GM19395 (cell line): ENCODE results near the gene MCUR1.
A peak's percentile ranks its signal among the peaks of the same experiment; 100 is the strongest.
"Not testable (repeated sequence)": the region's sequence is repeated elsewhere in the genome, so short reads cannot be mapped to it uniquely, and the experiment has no call there.

Experiments
- ATAC-seq: cut with Tn5 transposase; IDR thresholded peaks from one replicate; pipeline ENCODE4 v1.9.1; 2021; ENCODE audit warnings: mild to moderate bottlenecking, moderate library complexity; ENCODE audit not compliant: unreplicated experiment

MCUR1 gene

DNA sequence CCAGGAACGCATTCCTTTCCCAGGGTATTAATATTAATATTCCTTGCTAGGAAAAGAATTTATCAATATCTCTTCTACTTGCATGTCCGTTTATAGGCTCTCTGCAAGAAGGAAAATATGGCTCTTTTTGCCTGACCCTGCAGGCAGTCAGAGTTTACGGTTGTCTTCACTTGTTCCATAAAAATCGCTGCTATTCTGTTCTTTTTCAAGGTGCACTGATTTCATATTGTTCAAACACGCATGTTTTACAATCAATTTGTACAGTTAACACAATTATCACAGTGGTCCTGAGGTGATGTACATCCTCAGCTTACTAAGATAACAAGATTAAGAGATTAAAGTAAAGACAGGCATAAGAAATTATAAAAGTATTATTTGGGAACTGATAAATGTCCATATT, 15.1 kb upstream of the MCUR1 start:
- ATAC-seq = not testable (repeated sequence)

DNA sequence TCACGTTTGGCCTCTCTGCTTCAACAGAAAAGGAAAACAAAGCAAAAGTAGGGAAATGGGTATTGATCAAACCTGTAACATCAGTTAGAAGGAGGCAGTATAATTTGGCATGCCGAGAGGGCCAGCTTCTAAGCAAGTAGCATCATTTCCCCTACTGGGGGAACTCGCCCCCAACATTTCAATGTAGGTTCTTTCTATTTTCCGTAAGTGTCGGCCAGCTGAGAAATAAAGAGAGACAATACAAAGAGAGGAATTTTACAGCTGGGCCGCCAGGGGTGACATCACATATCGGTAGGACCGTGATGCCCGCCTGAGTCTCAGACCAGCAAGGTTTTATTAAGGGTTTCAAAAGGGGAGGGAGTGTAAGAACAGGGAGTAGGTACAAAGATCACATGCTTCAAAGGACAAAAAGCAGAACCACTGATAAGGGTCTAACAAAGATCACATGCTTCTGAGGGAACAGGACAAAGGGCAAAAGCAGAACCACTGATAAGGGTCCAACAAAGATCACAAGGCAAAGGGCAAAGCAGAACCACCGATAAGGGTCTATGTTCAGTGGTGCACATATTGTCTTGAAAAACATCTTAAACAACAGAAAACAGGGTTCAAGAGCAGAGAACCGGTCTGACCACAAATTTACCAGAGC, 14.4 kb upstream of the MCUR1 start:
- not testable (repeated sequence) for ATAC-seq

DNA sequence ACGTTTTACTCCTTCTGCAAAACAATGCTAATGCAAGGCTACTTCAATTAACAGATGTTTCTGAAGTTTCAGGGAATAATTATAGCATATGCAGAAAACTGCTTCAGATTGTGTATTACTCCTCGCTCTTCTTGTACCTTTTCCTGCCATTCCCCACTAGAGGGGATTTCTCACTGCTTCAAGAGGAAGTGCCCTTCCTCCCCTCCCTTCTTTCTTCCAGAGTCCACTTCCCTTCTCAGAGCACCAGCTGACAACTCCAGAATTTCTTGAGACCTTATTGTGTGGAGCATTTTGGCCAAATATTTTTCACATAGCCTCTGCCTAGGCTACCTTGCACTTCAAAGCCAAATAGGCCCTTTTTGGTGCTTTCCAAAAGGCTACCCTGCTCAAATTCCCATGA, 12.7 kb upstream of the MCUR1 start:
- no peak for ATAC-seq

DNA sequence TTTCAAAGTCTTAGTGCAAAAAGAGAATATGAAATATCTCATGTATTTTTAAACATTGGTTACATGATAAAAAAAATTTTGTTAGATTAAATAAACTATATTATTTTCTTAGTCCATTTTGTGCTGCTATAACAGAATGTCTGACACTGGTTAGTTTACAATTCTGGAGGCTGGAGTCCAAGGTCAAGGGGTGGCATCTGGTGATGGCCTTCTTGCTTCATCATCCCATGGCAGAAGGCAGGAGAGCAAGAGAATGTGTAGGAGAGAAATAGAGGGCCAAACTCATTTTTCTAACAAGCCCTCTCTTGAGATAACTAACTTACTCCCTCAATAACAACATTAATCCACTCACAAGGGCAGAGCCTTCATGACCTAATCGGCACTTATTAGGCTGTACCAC, 11.5 kb upstream of the MCUR1 start:
- no peak for ATAC-seq

DNA sequence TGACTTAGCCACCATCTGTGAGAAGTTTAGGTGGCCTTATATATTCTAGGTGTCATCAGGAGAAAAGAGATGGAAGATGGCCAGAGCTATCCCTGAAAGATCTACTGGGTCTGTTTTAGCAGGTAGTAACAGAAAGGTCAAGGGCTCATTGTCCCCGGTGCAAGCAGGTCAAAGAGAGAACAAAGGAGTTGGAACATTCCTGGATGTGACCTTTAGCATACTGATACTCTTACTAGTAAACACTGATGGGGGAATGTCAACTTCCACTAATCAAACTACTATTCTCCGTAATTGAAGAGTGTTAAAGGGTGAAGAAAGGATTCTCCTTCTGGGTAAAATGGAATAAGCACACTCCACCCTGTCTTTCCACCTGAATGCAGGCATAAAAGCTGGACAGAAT, 4.0 kb upstream of the MCUR1 start:
- no peak for ATAC-seq

DNA sequence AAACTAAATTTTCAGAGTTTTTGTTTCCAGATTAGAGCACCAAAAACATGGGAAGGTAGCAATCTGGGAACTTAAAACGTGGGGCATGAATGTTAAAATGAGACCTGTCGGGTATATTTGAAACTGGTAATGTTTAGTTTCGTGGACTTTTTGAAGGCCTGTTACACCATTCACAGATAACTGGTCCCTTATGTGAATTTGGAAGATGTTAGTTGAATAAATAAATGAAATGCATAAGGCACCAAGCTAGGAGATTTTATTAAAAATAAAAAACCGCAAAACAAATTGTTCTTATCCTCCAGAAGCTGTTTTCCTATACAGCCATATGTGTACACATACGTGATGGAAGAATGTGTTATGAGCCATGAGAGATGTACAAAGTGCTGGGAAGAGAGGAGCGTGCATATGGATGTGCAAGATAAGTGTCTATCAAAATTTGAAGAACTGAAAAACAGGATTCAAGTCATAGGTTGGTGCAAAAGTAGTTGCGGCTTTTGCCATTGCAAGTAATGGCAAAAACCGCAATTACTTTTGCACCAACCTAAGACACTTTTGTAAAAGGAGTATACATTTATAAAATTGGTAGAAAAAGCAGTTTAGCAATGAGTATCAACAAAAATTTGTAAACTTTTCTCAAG, 700 bp upstream of the MCUR1 start:
- no peak for ATAC-seq

DNA sequence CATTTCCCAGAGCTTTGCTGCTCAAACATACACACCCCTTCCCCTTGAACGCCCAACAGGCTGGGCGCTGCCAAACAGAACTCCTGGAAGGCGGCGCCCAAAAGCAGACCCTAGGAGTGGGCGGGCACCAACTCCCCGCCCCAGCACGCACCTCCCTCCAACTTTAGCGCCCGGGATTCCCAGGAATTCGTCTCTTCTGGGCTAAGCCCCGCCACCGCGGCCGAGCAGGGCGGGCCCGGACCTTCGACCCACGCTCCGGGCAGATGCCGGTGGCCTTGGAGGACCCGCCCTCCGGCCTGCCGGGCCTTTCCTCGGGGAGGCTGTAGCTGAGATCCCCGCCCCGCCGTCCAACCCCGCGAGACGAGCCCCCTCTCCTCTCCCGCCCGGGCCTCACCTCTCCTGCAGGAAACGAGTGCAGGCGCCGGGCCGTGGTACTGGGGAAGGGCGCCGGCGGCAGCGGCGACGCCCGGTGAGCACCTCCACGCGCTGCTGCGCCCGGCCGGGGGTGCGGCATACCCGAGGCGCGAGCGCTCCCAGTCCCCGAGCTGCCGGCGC, 659 bp downstream of the MCUR1 start:
- peak; percentile 58 for ATAC-seq

DNA sequence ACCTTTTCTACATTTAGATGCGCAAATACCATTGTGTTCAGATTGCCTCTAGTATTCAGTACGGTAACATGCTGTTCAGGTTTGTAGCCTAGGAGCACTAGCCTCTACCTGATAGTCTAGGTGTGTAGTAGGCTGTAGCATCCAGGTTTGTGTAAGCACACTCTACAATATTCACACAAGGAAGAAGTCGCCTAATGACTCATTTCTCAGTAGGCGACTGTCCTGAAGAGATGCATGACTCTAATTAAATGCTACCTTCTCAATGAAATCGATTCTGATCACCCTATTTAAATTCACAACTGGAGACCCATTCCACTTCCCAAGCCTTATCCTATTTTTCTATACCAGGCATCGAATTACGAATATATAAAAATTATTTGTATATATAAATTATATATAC, 1.3 kb downstream of the MCUR1 start:
- ATAC-seq = no peak

DNA sequence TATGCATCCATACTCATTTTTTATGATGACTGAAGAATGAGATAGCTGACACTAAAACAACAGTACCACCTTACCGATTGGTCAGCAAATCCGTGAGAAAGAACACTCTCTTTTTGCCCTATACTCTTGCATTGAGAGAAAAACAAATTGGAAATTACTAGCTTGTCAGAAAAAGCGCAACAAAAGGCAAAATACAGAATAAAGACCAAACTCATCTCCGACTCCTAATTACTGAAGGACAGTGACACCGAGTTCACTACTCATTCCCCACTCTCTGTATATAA, 2.1 kb downstream of the MCUR1 start:
- no peak for ATAC-seq

DNA sequence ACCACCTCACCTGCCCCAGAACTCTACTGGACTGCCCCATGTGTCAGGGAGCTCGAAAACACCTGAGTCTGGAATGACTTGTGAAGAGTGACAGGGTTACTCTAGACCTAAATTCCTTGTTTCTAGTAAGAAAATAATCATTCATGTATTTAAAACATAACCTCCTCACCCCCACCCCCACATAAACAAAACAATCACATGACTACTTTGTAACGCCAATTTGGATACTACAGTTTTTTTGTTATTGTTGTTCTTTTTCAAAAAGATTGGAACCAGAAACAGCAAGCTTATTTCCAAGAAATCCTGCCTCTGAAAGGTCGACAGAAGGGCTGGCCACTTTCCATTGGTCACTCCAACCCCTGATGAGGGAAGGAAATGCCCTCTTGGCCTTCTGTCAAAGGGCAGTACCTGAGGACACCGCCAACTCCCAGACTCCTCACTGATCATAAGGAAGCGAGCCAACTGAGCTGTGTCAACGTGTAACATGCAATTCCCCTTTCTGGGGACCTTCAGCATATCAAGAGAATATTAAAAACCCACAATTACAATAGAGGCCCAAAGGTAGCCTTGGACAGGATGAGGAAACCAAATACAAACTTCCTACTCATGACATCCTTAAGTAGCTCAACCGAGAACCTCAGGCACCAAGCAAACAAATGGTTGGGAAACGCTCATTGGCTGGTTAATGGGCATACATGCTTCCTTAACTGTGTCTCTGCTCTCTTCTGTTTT, 2.6 kb downstream of the MCUR1 start:
- ATAC-seq = no peak

DNA sequence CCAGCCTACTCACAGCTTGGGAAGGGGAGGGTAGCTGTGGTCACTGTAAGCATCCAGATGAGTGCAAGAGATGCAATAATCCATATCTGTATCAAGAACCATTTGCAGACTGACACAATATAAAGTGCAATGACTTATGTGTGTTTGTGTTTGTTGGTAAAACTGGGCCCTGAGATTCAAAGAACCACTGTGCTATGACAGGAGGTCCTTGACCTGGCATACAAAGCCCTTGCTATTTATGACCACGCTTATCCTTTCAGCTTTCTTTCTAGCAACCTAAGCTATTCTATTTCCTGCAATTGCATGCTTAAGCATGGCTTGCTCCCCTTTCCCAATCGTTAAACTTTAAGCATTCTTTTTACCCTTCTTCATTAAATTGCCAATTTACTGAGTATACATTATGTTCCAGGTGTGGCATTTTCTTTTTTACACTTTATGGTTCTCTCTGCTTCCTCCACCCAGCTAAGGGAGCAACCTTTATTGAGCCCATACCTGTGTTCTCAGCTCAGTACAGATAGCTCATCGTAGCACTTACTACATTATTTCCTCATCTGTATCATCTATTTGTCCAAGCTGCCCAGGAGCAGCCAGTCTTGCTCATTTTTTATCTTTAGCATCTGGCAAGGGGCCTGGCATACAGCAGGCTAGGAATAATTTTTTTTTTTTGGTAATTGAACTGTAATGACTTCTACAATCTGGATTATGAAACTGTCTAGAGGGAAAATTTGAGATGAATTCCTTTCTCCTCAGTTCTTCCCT, 3.5 kb downstream of the MCUR1 start:
- no peak for ATAC-seq

DNA sequence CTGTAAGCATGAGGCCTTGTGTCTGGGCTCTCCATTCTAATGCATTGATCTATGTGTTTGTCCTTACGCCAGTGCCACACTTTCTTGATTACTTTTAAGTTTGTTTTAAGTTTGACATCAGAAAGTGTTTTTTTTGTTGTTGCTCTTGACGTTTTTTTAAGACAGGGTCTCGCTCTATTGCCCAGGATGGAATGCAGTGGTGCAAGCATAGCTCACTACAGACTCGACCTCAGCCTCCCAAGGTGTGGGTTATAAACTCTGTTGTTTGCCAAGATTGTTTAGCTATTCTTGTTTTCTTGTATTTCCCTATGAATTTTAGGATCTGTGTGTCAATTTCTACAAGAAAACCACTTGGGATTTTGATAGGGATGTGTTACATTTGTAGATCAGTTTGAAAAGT, 5.6 kb downstream of the MCUR1 start:
- no peak for ATAC-seq

DNA sequence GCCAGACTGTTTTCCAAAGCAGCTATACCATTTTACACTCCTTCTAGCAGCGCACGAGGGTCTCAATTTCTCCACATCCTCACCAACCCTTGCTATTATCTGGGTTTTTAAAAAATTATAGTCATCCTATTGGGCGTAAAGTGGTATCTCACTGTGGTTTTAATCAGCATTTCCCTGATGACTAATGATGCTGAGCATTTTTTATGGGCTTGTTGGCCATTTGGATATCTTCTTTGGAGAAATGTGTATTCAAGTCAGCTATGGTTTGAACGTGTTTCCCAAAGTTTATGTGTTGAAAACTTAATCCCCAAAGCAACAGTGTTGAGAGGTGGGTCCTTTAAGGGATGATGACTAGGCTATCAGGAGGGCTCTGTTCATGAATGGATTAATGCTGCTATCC, 6.7 kb downstream of the MCUR1 start:
- no peak for ATAC-seq

DNA sequence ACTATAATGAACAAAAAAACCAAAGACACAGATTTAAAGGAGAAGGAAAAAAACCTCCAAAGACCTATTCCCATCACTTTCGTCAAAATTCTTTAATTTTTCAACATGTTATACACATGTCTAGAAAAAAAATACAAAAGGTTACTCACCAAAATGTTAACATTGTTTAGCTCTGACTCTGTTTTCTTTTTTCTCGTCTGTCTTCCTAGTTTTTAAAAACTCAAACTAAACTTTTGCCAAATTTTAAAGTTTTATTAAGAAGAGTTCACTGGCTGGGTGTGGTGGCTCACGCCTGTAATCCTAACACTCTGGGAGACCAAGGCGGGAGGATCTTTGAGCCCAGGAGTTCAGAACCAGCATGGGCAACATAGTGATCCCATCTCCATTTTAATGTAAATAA, 10.8 kb downstream of the MCUR1 start:
- no peak for ATAC-seq

DNA sequence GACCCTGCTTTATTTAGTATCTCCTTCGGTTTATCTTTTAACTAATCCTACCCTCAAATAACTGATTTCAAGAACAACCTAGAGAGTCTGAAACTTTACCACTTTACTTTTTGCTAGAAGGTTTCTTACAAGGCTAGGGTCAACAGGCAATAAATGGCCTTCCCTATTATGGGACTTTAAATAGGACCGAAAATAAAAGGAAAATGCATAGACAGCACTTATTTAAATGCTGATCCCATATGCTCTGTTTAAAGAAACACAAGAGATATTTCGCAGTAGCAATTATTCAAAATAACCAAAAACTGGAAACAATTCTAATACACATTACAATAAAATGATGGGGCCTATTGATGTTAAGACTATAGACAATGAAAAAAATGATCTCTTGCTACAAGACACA, 13.7 kb downstream of the MCUR1 start:
- ATAC-seq = no peak

DNA sequence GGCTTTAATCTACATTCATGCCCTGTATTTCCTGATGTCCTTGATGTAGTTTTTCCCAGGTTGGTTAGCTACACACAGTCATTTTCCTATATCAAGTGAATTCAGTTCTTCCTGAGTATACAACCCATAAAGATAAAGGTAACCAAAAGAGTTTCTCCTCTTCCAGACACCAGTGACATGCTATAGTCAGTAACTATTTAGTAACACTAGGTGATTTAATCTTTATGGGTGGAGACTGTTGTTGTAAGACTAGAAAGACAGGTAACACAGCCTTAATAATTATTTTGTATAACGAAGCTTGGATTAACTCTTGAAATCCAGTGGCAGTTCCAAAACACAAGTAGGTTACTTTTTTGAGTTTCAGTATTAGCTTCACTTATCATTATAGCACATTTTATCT, 17.6 kb downstream of the MCUR1 start:
- ATAC-seq = no peak

DNA sequence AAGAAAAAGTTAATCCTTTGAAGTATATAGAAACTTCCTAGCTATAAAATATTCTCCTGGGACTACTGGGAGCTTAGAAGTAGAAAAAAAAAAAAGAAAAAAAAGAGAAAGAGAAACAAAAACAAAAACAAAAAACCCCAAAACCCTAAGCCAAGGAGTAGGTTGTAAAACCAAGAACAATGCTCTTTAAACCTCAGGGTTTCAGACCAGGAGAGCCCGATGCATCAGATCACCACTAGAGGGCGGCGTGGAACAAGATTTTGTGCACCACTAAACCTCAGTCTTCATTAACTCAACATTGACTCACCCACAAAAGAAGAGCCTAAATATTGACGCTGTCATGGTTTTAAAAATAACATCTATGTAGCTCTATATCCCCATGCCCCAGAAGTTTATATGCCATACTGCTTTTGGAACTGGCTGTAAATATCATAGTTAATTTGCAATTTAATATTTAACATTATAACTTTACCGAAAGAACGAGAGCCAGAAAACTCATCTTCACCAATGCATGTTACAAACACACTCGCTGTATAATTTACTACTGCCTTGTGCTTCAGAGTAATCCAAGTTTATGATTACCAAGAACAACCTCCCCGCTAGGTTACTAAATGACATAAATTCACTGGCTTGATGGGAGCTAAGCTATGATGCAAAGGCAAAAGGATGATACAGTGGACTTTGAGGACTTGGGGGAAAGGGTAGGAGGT, 19.2 kb downstream of the MCUR1 start:
- ATAC-seq = peak; percentile 93

DNA sequence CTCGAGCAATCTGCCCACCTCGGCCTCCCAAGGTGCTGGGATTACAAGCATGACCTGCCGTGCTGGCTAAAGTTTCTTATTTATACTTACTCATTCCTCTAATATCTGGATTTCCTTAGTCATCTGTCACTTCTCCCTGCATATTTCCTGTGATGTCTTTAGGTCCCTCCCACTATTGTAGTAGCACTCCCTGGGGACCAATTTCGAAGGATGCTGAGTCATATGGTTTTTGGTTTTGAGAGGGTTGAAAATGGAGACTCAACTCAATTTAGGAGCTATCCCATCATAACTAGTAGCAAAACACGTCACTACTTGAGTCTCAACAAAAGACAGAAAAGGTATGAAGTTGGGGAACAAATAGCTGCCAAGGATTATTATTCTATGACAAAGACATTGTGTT, 20.2 kb downstream of the MCUR1 start:
- no peak for ATAC-seq

DNA sequence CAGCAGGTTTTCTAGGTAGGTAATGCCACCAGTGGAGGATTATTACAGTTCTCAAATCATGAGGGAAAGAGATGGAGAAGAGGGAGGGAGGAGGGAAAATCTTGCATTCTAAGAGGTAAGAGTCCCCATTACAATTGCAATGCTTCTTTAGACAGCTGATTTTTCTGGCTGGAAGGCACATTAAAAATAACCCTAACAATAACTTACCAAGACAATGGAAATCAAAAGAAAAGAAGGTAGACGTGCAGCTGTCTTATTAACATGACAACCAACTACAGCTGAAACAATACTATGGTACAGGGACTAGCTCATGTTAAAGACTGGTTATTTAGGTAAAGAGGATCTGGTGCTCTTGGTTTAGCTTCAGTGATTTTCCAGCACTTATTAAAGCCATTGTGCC, 24.6 kb downstream of the MCUR1 start:
- no peak for ATAC-seq

DNA sequence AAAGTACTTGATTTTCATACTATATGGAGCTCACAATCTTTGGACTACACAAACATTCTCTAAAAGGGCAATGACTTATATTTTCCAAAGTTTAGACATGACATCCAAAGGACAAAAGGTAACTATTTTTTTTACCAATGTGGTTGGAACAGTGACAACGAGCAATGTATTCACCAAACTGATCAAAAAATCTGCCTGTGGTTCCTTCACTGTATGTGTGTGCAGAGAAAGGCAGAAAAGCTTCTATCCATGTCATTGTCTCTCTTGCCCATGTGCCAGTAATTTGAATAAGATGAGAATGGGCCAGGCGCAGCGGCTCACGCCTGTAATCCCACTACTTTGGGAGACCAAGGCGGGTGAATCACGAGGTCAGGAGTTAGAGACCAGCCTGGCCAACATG, 25.5 kb downstream of the MCUR1 start:
- no peak for ATAC-seq

DNA sequence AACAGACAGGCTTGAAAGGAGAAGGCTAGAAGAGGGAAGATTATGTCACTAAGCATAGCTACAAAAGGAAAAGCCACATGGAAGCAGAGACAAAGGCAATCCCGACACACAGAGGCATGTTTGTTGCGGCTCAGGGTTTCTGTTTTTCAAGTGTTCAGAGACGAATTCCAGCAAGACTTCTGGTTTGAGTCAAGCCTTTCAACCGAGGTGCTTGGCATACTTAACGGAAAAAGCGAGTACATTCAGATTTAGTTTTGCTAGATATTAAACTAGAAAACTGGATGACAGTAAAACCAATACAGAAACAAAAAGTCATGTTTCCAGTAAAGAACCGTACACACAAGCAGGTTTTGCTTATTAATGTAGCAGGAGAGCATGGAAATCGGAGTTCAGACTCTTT, 27.2 kb downstream of the MCUR1 start:
- no peak for ATAC-seq
